ENCODE results near the gene STRBP.
"Not testable (repeated sequence)": the region's sequence is repeated elsewhere in the genome, so short reads cannot be mapped to it uniquely, and the experiment has no call there.

STRBP gene

DNA sequence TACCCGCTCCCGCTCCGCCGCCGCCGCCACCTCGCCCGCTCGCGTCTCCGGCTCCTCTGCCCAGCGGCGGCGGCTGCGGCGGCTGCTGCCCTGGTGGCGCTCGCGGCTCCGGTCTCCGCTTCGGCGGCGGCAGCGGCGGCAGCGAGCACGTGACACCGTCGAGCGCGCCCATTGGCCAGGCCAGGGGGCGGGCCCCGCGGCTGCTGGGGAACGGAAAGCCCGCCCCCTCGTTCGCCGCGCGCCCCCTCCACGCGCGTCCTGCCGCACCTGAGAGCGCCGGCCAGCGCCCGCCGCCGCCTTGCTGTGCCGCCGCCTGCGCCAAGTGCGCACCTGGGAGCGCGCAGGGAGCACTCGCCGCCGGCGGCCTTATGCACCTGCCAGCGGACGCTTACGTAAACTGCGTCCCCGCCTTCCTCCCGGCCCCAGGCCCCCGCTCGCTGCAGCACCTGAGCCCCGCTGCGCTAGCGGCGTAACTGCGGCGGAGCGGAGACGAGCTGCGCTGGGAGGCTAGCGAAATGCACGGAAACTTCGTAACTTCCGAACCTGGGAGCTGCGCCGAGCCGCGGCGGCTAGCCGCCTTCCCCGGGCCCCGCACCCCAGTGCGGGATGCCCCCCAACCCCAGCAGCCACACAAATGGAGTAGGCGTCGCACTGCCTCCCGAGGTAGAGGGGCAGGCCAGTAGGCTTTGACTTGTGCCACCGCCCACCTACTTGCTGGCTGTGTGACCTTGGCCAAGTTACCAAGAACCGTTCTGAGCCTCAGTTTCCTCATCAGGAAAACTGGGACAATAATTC is at the start of gene STRBP:
Gene STRBP, minus strand, starts transcription at position 122 of the 795 bp plus-strand sequence. CDS start 84,452 bp downstream, outside the sequence.
- peak; percentile 87 for DNase-seq

- DNase-seq = peak; percentile 64
These were observed 47.8 kb upstream of the STRBP start for GRCh38 chr9:123316053-123316718.

DNA sequence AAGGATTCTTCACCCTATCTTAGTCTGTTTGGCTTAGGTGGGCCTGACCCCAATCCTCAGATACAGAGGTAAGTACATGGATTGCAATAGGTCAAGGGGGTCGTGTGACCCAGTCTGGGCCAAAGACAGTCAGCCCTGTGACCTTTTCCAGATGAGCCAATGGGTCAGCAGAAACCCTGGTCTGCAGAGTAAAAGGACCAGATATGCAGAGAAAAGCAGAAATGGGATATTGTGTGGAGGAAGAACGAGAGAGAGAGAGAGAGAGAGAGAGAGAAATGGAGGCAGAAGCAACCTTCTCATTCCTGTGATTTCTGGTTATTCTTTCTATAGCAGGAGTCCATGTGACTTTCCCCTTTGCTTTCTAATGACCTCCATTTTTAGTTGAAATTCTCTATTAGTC is 47.2 kb upstream of the STRBP start:
- no peak for DNase-seq

- DNase-seq = no peak
These were observed 46.2 kb upstream of the STRBP start for GRCh38 chr9:123314617-123315016.

GRCh38 chr9:123312306-123312877 is 44.0 kb upstream of the STRBP start:
- DNase-seq = no peak

GRCh38 chr9:123311250-123311752 is 42.9 kb upstream of the STRBP start:
- no peak for DNase-seq

DNA sequence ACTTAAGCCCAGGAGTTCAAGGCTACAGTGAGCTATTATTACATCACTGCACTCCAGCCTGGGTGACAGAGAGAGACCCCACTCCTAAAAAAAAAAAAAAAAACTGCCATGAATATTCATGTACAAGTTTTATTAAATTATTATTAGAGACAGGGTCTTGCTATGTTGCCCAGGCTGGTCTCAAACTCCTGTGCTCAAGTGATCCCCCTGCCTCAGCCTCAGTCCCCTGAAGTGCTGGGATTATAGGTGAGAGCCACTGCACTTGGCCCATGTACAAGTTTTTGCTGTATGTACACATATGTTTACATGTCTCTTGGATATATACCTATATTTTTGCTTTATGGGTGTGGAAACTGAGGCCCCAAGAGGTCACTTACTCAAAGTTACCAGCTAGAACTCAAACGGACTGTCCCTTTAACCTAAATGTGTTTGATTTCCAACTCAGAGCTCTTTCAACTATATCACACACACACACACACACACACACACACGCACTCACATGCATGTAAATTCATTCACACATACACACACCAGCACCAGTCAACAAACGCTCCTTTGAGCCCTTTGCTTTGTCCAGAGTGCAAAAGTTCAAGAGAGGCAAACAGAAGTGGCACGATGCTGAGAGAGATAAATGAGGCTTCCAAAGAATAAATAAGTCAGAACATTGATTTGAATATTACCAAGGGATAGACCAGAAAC is 42.3 kb upstream of the STRBP start:
- DNase-seq = no peak

GRCh38 chr9:123309611-123310010 is 41.2 kb upstream of the STRBP start:
- DNase-seq = no peak

DNA sequence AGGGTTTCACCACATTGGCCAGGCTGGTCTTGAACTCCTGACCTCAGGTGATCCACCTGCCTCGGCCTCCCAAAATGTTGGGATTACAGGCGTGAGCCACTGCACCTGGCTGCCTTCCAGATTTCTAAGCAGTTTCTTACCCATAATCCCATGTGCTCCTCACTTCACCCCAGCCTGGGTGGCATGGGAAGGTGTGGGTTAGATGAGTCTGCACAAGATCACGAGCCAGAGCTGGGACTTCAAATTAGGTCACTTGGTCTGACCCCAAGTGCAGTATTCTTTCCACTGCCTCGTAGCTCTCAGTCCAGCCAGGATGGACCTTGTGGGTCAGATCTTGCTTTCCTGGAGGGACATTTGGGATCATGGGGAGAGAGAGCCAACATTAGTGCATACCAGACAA is 37.5 kb upstream of the STRBP start:
- DNase-seq = no peak

DNA sequence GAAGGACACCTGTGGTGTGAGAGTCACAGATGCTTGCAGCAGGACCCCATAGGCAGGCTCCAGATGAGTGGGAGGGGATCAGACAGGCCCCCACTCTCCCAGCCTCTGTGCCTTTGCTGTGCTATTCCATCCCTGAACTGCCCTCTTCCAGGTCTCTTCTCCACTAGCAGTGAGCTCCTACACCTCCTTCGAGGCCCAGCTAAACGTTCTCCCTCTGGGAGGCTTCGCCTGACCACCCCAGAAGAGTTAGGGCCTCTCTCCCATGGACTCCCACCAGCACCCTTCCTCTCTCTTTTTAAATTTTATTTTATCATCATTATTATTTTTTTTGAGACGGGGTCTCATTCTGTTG is 35.9 kb upstream of the STRBP start:
- no peak for DNase-seq

- no peak for DNase-seq
These were observed 34.2 kb upstream of the STRBP start for GRCh38 chr9:123302348-123303214.

GRCh38 chr9:123301936-123302335 is 33.5 kb upstream of the STRBP start:
- not testable (repeated sequence) for DNase-seq

DNA sequence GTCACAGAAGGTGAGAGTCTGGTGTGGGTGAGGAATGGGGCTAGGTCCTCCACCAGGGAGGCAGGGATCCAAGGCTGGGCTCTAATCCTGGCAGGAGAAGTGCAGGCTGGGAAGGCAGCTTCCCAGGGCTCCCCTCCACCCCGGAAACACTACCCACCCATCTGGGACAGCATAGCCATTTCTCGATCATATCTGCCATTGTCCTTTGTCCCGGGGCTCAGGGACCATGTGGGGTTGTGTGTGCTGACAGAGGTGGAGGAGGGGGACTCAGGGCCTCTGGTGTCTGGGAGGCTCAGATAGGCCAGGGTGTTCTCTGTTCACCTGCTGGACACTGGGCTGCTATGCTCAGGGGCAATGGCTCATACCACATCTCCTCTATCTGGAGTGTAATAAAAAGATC is 32.2 kb upstream of the STRBP start:
- no peak for DNase-seq

GRCh38 chr9:123299558-123300126 is 31.3 kb upstream of the STRBP start:
- DNase-seq = no peak

DNA sequence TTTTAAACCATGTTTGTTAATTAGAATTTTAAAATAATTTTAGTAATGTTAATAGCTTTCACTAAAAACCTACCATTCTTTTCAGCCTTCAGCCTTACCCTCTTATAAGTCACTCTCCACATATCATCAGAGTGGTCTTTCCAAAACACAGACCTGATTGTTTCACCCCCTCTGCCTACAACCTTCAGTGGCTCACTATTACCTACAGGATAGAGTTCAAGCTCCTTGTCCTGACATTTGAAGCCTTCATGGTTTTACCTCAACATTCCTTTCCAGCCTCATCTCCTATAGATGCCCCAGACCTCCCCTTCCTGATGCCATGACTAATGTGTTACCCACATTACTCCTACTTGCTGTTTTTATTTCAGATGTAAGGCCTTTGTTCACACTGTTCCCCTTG is 27.8 kb upstream of the STRBP start:
- DNase-seq = no peak

- no peak for DNase-seq
These were observed 23.4 kb upstream of the STRBP start for GRCh38 chr9:123291736-123292135.

- no peak for DNase-seq
These were observed 22.4 kb upstream of the STRBP start for GRCh38 chr9:123290764-123291163.

GRCh38 chr9:123287639-123288038 is 19.3 kb upstream of the STRBP start:
- no peak for DNase-seq

DNA sequence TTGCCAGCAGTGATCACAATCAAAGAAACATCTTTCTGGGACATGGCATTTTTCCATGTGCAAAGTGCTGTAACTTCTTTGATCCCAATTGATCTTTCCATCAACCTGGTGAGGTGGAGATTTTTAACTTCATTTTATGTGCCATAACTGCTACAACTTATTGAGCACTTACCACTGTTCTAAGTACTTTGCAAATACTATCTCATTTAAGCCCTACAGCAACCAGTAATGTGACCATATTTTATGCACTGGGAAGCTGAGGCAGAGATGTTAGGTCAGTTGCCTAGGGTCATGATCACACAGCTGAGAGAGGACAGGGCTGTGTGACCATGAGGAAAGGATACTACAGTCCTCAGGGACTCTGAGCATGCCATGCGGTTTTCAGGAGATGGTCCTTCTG is 17.9 kb upstream of the STRBP start:
- no peak for DNase-seq

DNA sequence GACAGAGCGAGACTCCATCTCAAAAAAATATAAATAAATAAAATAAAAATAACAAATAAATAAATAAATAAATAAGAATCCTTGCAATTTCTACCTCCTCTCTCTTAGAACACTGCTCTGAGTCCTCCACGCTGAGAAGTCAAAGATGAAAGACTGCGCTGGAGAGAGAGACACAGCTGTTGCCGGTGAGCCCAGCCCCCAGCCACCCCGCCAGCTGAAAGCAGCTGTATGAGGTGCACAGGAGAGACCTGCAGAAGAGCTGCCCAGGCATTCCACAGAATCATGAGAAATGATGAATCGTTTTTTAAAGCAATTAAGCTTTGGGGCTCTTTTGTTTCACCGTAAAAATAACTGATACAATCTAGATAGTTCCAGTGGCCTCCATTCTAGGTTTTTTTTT is 16.3 kb upstream of the STRBP start:
- no peak for DNase-seq

- DNase-seq = no peak
These were observed 15.1 kb upstream of the STRBP start for GRCh38 chr9:123283455-123283854.

DNA sequence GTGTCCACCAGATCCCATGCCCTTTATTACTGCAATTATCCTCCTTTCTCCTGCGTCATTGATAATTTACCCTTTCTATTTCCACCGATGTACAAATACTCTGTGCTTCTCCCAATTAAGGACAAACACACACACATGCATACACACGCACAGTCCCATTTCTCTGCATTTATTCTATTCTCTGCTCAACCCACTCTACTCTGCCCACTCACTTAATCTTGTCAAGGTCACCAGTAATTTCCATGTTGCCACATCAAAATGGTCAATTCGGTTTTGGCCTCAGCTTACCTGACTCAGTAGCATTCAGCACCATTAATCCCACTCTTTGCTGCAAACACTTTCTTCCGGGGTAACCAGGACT is 14.6 kb upstream of the STRBP start:
- DNase-seq = no peak
